SK-MEL-5 (cell line): Measurements from ENCODE around the gene CDH16. TPM values are rescaled to one million over a fixed set of nuclear protein-coding genes. Genes with fewer than 3 reads are reported as not detected.
A peak's percentile ranks its signal among the peaks of the same experiment; 100 is the strongest.
"Not testable (repeated sequence)": the region's sequence is repeated elsewhere in the genome, so short reads cannot be mapped to it uniquely, and the experiment has no call there.

Source experiments
- DNase-seq: peaks from one replicate; pipeline ENCODE4 v3.0.0-alpha.2; 2016; ENCODE audit warnings: low read depth, low spot score
- in situ Hi-C: cut with HindIII; loops from 2 replicates; pipeline ENCODE4 v1.10.0; 2016; ENCODE audit warnings: low sequenced_read_pairs, high pct_unique_total_duplicates, low pct_unique_long_range_greater_than_20kb
- total RNA-seq: library from RNA; depleted of rRNA; stranded (reverse); fragments of >200 nt; shearing (Covaris generic); gene quantifications from 2 replicates; pipeline ENCODE4 v1.2.3, GENCODE V29; 2014; rRNA removed

The CDH16 gene
- total RNA-seq, 1 experiment from 2014 or later, result not detected

DNA sequence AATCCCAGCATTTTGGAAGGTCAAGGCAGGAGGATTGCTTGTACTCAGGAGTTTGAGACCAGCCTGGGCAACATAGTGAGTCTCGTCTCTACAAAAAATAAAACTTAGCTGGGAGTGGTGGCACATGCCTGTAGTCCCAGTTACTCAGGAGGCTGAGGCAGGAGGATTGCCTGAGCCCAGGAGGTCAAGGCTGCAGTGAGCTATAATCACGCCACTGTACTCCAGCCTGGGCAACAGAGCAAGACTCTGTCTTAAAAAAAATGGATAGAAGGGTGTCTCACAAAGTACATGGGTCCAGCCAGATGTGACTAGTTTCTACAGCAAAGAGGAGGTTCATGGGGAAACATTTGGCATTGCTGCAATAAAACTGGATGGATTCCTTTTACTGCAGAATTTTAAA is 47.3 kb downstream of the CDH16 start:
- DNase-seq, in situ Hi-C loops: not testable (repeated sequence)

DNA sequence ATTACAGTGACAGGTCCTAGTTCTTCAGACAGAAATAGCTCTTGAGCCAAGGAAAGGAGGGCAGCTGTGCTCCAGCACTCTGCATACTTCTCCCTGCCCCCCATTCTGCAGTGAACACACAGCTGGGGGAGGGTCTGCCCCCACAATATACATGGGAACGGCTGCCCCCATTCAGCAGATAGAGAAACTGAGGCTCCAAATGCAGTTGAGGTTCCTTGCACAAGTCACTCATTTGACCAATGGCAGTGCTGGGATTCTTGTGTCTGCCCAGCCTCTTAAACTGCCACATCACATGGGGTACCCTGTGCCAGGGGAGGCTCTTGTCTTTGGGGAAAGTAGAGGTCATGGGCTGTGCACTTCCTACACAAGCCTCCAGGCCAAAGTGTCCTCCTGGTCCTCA is 49.3 kb downstream of the CDH16 start:
- in situ Hi-C loops, result no loop called here
- DNase-seq, result peak; percentile 34

DNA sequence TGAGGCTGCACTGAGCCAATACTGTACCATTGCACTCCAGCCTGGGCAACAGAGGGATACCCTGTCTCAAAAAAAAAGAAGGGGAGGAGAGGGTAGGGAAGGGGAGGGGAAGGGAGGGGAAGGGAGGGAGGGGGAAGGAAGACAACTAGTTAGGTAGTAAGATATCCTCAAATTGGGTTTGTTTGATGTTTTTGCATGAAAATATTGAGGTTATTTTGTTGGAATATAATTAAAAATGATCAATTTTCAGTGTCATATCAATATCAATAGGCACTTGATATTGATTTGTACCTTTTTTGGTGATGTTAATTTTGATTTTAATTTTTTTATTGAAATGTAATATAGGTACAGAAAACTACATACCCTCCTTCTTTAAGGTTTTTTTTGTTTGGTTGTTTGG is 55.0 kb downstream of the CDH16 start:
- in situ Hi-C loops, result no loop called here
- no peak for DNase-seq

DNA sequence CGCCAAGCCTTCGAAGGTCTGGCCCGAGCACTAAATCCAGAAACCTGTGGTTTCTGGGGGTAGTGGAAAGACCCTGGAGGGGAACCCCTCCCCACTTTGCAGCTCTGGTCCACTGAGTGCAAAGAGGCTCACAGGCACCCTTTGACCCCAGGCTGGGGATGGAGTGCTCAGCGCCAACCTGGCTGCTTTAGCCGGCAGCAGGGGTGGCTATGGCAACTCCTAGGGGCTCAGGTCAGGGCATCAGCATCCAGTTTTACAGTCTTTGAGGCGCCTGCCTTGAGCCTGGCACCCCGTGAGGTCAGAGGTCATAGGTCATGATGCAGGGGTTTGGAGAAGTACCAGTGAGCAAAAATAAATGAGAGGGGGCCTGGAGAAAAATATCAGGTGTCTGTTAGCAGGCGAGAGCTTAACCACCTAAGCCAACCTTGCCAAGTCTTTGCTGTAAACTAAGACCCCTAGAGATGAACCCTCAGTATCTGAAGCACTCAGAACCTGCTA is 56.6 kb downstream of the CDH16 start:
- DNase-seq, result no peak
- in situ Hi-C loops, result no loop called here

DNA sequence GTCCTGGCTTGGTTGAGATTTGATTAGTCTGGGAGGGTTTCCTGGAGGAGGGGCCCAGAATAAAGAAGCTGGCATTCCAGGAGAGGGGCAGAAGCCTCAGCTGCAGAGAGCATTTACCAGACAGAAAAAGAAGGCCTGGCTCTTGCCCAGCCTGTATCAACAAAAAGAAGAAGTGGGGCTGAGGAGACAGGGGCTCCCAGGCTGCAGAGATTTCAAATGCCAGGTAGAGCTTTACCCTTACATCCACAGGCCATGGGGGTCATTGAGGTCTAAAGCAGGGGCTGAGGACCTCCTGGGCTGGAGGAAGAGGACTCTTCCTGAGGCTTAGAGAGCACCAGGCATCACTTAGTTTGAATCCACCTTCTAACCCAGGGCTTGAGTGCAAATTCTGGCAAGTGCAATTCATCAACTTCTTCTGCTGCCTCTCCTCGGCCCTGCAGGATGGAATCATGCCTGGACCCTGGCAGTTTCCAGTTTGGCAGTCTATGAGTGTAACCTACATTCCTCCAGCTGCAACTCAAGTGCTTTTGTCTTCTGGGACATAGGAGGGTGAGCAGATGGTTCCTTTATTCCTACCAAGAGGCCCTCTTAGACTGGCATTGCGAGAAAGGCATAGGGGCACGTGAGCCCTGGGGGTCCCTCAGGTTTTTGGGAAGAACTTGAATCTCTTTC is 59.2 kb downstream of the CDH16 start:
- in situ Hi-C loops, result no loop called here

DNA sequence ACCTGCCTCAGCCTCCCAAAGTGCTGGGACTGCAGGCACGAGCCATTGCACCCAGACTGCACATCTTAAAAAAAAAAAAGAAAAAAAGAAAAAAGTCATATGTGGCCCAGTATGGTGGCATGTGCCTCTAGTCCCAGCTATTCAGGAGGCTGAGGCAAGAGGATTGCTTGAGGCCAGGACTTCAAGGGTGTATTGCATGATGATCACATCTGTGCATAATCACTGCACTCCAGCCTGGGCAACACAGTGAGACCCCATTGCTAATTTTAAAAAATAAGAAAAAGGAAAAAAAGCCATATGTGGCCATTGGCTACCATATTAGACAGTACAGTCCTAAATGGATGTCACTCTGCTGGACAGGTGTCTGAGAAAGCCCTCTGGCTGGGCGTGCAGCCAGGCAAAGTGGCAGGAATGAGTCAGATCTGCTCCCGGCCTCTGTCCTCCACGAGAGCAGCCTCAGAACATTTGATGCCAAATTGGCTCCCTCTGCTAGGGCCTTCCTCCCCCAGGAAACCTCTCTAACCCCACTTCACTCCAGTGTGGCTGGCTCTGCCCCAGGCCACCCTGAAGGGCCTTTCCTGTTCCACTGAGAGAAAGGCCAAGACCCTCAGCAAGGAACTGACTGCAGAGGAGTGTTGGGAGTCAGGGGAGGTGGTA is 59.8 kb downstream of the CDH16 start:
- DNase-seq, result no peak
- in situ Hi-C loops, result no loop called here

More for the DNA sequence above, 59.2 kb downstream of the CDH16 start:
- no peak for DNase-seq

Other genes with a start within 250 kb of the CDH16 start
- gene CMTM4, start 222.1 kb downstream of the CDH16 start, total RNA-seq, result 32.7 and 36.9 TPM in 2 replicates
- gene DYNC1LI2, start 167.3 kb downstream of the CDH16 start, total RNA-seq, result 118 and 127 TPM in 2 replicates
- gene TERB1, start 117.3 kb downstream of the CDH16 start, total RNA-seq, result not detected in 2 replicates
- 110 and 114 TPM in 2 replicates for gene NAE1, start 87.9 kb downstream of the CDH16 start, total RNA-seq
- gene CA7, start 74.5 kb downstream of the CDH16 start, total RNA-seq, result not detected in 2 replicates
- gene PDP2, start 38.4 kb downstream of the CDH16 start, total RNA-seq, result 7.8 and 11.0 TPM in 2 replicates
- gene RRAD, start 6.7 kb upstream of the CDH16 start, total RNA-seq, result not detected in 2 replicates
- 134 and 148 TPM in 2 replicates for gene CIAO2B, start 15.5 kb upstream of the CDH16 start, total RNA-seq
- gene CES2, start 16.6 kb upstream of the CDH16 start, total RNA-seq, result 14.8 and 19.4 TPM in 2 replicates
- 0.29 and 1.5 TPM in 2 replicates for gene CES3, start 42.4 kb upstream of the CDH16 start, total RNA-seq
- gene CES4A, start 69.7 kb upstream of the CDH16 start, total RNA-seq, result not detected in 2 replicates
- gene CBFB, start 110.3 kb upstream of the CDH16 start, total RNA-seq, result 51.5 and 58.6 TPM in 2 replicates
- 17.1 and 18.8 TPM in 2 replicates for gene PHAF1, start 191.1 kb upstream of the CDH16 start, total RNA-seq
- gene B3GNT9, start 232.1 kb upstream of the CDH16 start, total RNA-seq, result 0.92 and 2.0 TPM in 2 replicates
- 18.3 and 21.1 TPM in 2 replicates for gene TRADD, start 241.0 kb upstream of the CDH16 start, total RNA-seq
- gene FBXL8, start 241.1 kb upstream of the CDH16 start, total RNA-seq, result 5.1 and 6.4 TPM in 2 replicates
- 28.7 and 40.9 TPM in 2 replicates for gene HSF4, start 245.9 kb upstream of the CDH16 start, total RNA-seq